Measurements from ENCODE around the gene TMEM39B.

DNA sequence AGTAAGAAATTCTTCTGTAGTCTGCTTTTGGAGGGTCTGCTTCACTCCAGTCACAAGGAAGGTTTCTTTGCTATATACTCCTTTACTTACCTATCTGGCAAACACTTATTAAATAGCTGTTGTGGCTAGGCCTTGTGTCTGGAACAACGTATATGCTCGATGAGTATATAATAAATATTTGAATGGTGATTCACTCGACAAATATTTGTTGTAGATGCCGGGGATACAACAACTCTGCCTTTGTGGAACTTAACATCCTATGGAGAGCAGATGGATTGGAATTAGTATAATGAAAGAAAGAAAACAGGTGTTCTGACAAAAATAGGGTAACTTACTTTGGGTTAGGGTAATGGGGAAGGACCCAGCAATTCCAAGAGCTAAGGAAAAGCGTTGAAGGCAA, 66.2 kb downstream of the TMEM39B start:
- TF ChIP-seq, protein P1, sequence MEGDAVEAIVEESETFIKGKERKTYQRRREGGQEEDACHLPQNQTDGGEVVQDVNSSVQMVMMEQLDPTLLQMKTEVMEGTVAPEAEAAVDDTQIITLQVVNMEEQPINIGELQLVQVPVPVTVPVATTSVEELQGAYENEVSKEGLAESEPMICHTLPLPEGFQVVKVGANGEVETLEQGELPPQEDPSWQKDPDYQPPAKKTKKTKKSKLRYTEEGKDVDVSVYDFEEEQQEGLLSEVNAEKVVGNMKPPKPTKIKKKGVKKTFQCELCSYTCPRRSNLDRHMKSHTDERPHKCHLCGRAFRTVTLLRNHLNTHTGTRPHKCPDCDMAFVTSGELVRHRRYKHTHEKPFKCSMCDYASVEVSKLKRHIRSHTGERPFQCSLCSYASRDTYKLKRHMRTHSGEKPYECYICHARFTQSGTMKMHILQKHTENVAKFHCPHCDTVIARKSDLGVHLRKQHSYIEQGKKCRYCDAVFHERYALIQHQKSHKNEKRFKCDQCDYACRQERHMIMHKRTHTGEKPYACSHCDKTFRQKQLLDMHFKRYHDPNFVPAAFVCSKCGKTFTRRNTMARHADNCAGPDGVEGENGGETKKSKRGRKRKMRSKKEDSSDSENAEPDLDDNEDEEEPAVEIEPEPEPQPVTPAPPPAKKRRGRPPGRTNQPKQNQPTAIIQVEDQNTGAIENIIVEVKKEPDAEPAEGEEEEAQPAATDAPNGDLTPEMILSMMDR (IDR thresholded peaks at IDR 0.05; ENCODE audit: low read length), result no peak
- no peak for TF ChIP-seq EZH2 (IDR thresholded peaks at IDR 0.05; ENCODE audit: borderline replicate concordance, low read length)
